Measurements from ENCODE around the gene PHLDA2.

Gene PHLDA2

GRCh38 chr11:2923446-2924375, 5.5 kb downstream of the PHLDA2 start:
- peak overlapping the region; percentile 65 for H4K8ac ChIP-seq (ENCODE audit: low read depth, low read length)
- H3K36me3 ChIP-seq (replicated peaks in 1 of 2; ENCODE audit: control insufficient read depth in 2 of 2, insufficient read depth in 2 of 2, low read length in 2 of 2): no peaks in the 10 kb centered on the region
- H2AK5ac ChIP-seq (ENCODE audit: low read depth, low read length): peak overlapping the region; percentile 75
- no peak overlapping the region for H3K4me2 ChIP-seq (ENCODE audit: insufficient read depth, low read length, poor library complexity, severe bottlenecking)
- H3K9ac ChIP-seq (ENCODE audit: low read depth, low read length, poor library complexity): no peak overlapping the region
- H3K27me3 ChIP-seq (ENCODE audit: control insufficient read depth in 3 of 3, insufficient read depth in 3 of 3, low read depth in 1 of 3, low read length in 3 of 3): peaks cover 16 to 24% (median 22%) of the 10 kb centered on the region in 3 experiments
- H4K91ac ChIP-seq (ENCODE audit: low read depth, low read length, poor library complexity): no peak overlapping the region
- no peaks in the 10 kb centered on the region for H3K79me1 ChIP-seq (ENCODE audit: low read depth, low read length)
- no peak overlapping the region for H2BK15ac ChIP-seq (ENCODE audit: low read length)
- H3K27ac ChIP-seq (replicated peaks; ENCODE audit: low read length): no peak overlapping the region
- no peaks in the 10 kb centered on the region for H3K4me1 ChIP-seq (ENCODE audit: control insufficient read depth in 2 of 2, insufficient read depth in 1 of 2, low read depth in 1 of 2, low read length in 2 of 2)
- peak overlapping the region; percentile 21 for H3K14ac ChIP-seq (ENCODE audit: low read length)
- peaks cover 11 to 15% of the 10 kb centered on the region in 2 donors for H3K9me3 ChIP-seq (replicated peaks in 1 of 2; ENCODE audit: control insufficient read depth in 2 of 2, insufficient read depth in 1 of 2, low read depth in 1 of 2, low read length in 2 of 2)
- DNase-seq (ENCODE audit: low spot score): no peak
- H3K4me3 ChIP-seq (ENCODE audit: low read length in 2 of 2): peak overlapping the region in 1 of 2 donors; percentile 66
- peak overlapping the region; percentile 71 for H3K18ac ChIP-seq (ENCODE audit: low read length)
- no peak overlapping the region for H2BK120ac ChIP-seq (ENCODE audit: low read depth, low read length)
- no peak overlapping the region for H2AFZ ChIP-seq (ENCODE audit: low read length)
- no peak overlapping the region for H3K23ac ChIP-seq (ENCODE audit: low read depth, low read length, poor library complexity)
- no peak overlapping the region for H2BK5ac ChIP-seq (ENCODE audit: low read length)
- peak overlapping the region; percentile 37 for H3K4ac ChIP-seq (ENCODE audit: low read length)
- no CpG with 5 or more reads among the region's 22 CpGs for WGBS, 2 donors (ENCODE audit: extremely low coverage in 2 of 2, insufficient read length in 2 of 2, insufficient replicate concordance in 1 of 2)
- H2BK12ac ChIP-seq (ENCODE audit: low read length): no peak overlapping the region

GRCh38 chr11:2922655-2923054, 6.6 kb downstream of the PHLDA2 start:
- Histone ChIP-seq H3K14ac (ENCODE audit: low read length) (no peak overlapping the region), H3K9ac (ENCODE audit: low read depth, low read length, poor library complexity) (no peak overlapping the region), H4K8ac (ENCODE audit: low read depth, low read length) (no peak overlapping the region), H3K27ac (replicated peaks; ENCODE audit: low read length) (no peak overlapping the region), H2BK15ac (ENCODE audit: low read length) (no peak overlapping the region), H3K23ac (ENCODE audit: low read depth, low read length, poor library complexity) (no peak overlapping the region), H3K79me1 (ENCODE audit: low read depth, low read length) (no peaks in the 10 kb centered on the region), H2BK12ac (ENCODE audit: low read length) (no peak overlapping the region), H3K4me3 (ENCODE audit: low read length in 2 of 2) (no peak overlapping the region), H2AK5ac (ENCODE audit: low read depth, low read length) (no peak overlapping the region), H3K4ac (ENCODE audit: low read length) (no peak overlapping the region), H3K18ac (ENCODE audit: low read length) (no peak overlapping the region), H2BK120ac (ENCODE audit: low read depth, low read length) (no peak overlapping the region), H2BK5ac (ENCODE audit: low read length) (no peak overlapping the region), H4K91ac (ENCODE audit: low read depth, low read length, poor library complexity) (no peak overlapping the region), H3K4me1 (ENCODE audit: control insufficient read depth in 2 of 2, insufficient read depth in 1 of 2, low read depth in 1 of 2, low read length in 2 of 2) (no peaks in the 10 kb centered on the region), H2AFZ (ENCODE audit: low read length) (no peak overlapping the region), H3K27me3 (ENCODE audit: control insufficient read depth in 3 of 3, insufficient read depth in 3 of 3, low read depth in 1 of 3, low read length in 3 of 3) (peaks cover 6 to 13% (median 12%) of the 10 kb centered on the region in 3 experiments), H3K4me2 (ENCODE audit: insufficient read depth, low read length, poor library complexity, severe bottlenecking) (no peak overlapping the region), H3K36me3 (replicated peaks in 1 of 2; ENCODE audit: control insufficient read depth in 2 of 2, insufficient read depth in 2 of 2, low read length in 2 of 2) (no peaks in the 10 kb centered on the region), H3K9me3 (replicated peaks in 1 of 2; ENCODE audit: control insufficient read depth in 2 of 2, insufficient read depth in 1 of 2, low read depth in 1 of 2, low read length in 2 of 2) (peaks cover 7 to 9% of the 10 kb centered on the region in 2 donors)
- WGBS, 2 donors (ENCODE audit: extremely low coverage in 2 of 2, insufficient read length in 2 of 2, insufficient replicate concordance in 1 of 2): no CpG with 5 or more reads among the region's 3 CpGs
- DNase-seq (ENCODE audit: low spot score): no peak

GRCh38 chr11:2921742-2922493, 7.3 kb downstream of the PHLDA2 start:
- Histone ChIP-seq H2BK120ac (ENCODE audit: low read depth, low read length) (no peak overlapping the region), H2BK15ac (ENCODE audit: low read length) (no peak overlapping the region), H3K9ac (ENCODE audit: low read depth, low read length, poor library complexity) (no peak overlapping the region), H3K9me3 (replicated peaks in 1 of 2; ENCODE audit: control insufficient read depth in 2 of 2, insufficient read depth in 1 of 2, low read depth in 1 of 2, low read length in 2 of 2) (peaks cover 0 to 2% of the 10 kb centered on the region in 2 donors), H3K4me1 (ENCODE audit: control insufficient read depth in 2 of 2, insufficient read depth in 1 of 2, low read depth in 1 of 2, low read length in 2 of 2) (peaks cover 0 to 2% of the 10 kb centered on the region in 2 donors), H3K14ac (ENCODE audit: low read length) (peak overlapping the region; percentile 84), H3K23ac (ENCODE audit: low read depth, low read length, poor library complexity) (peak overlapping the region; percentile 85), H3K27me3 (ENCODE audit: control insufficient read depth in 3 of 3, insufficient read depth in 3 of 3, low read depth in 1 of 3, low read length in 3 of 3) (peaks cover 0 to 6% (median 4%) of the 10 kb centered on the region in 3 experiments), H4K91ac (ENCODE audit: low read depth, low read length, poor library complexity) (no peak overlapping the region), H4K8ac (ENCODE audit: low read depth, low read length) (peak overlapping the region; percentile 82), H3K79me1 (ENCODE audit: low read depth, low read length) (no peaks in the 10 kb centered on the region), H2BK12ac (ENCODE audit: low read length) (peak overlapping the region; percentile 46), H3K36me3 (replicated peaks in 1 of 2; ENCODE audit: control insufficient read depth in 2 of 2, insufficient read depth in 2 of 2, low read length in 2 of 2) (no peaks in the 10 kb centered on the region), H3K4me3 (ENCODE audit: low read length in 2 of 2) (no peak overlapping the region), H2AFZ (ENCODE audit: low read length) (no peak overlapping the region), H3K4me2 (ENCODE audit: insufficient read depth, low read length, poor library complexity, severe bottlenecking) (no peak overlapping the region), H3K27ac (replicated peaks; ENCODE audit: low read length) (no peak overlapping the region), H2BK5ac (ENCODE audit: low read length) (no peak overlapping the region), H2AK5ac (ENCODE audit: low read depth, low read length) (peak overlapping the region; percentile 83), H3K4ac (ENCODE audit: low read length) (no peak overlapping the region), H3K18ac (ENCODE audit: low read length) (peak overlapping the region; percentile 38)
- WGBS, 2 donors (ENCODE audit: extremely low coverage in 2 of 2, insufficient read length in 2 of 2, insufficient replicate concordance in 1 of 2): no CpG with 5 or more reads among the region's 29 CpGs
- no peak for DNase-seq (ENCODE audit: low spot score)

DNA sequence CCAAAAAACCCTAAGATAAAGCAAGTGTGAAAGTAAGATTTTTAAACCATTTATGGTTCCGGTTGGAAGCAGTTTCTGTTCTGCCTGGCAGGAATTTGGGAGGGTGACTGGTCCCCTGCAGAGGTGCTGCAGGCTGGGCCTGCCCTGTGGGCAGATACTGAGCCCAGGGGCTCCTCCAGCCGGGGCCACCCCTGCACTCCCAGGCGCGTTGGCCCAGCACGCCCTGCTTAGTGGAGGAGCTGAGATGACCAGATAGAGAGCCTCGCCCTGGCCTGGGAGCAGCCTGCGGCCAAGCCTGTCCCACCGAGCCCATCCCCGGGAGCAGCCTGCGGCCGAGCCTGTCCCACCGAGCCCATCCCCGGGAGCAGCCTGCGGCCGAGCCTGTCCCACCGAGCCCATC, 8.0 kb downstream of the PHLDA2 start:
- no peak overlapping the region for H3K14ac ChIP-seq (ENCODE audit: low read length)

More for the DNA sequence above, 8.0 kb downstream of the PHLDA2 start:
- H3K27me3 ChIP-seq (ENCODE audit: control insufficient read depth in 3 of 3, insufficient read depth in 3 of 3, low read depth in 1 of 3, low read length in 3 of 3): no peaks in the 10 kb centered on the region
- no CpG with 5 or more reads among the region's 16 CpGs for WGBS, 2 donors (ENCODE audit: extremely low coverage in 2 of 2, insufficient read length in 2 of 2, insufficient replicate concordance in 1 of 2)
- H3K9ac ChIP-seq (ENCODE audit: low read depth, low read length, poor library complexity): no peak overlapping the region
- no peak overlapping the region for H2BK5ac ChIP-seq (ENCODE audit: low read length)
- no peak overlapping the region for H3K4ac ChIP-seq (ENCODE audit: low read length)
- no peak overlapping the region for H3K4me3 ChIP-seq (ENCODE audit: low read length in 2 of 2)
- H4K8ac ChIP-seq (ENCODE audit: low read depth, low read length): no peak overlapping the region
- H2BK15ac ChIP-seq (ENCODE audit: low read length): no peak overlapping the region
- no peaks in the 10 kb centered on the region for H3K9me3 ChIP-seq (replicated peaks in 1 of 2; ENCODE audit: control insufficient read depth in 2 of 2, insufficient read depth in 1 of 2, low read depth in 1 of 2, low read length in 2 of 2)
- H3K18ac ChIP-seq (ENCODE audit: low read length): no peak overlapping the region
- peaks cover 0 to 2% of the 10 kb centered on the region in 2 donors for H3K4me1 ChIP-seq (ENCODE audit: control insufficient read depth in 2 of 2, insufficient read depth in 1 of 2, low read depth in 1 of 2, low read length in 2 of 2)
- no peak overlapping the region for H2AK5ac ChIP-seq (ENCODE audit: low read depth, low read length)
- H3K79me1 ChIP-seq (ENCODE audit: low read depth, low read length): no peaks in the 10 kb centered on the region
- H2BK12ac ChIP-seq (ENCODE audit: low read length): no peak overlapping the region
- H4K91ac ChIP-seq (ENCODE audit: low read depth, low read length, poor library complexity): no peak overlapping the region
- no peak overlapping the region for H2BK120ac ChIP-seq (ENCODE audit: low read depth, low read length)
- no peak overlapping the region for H3K4me2 ChIP-seq (ENCODE audit: insufficient read depth, low read length, poor library complexity, severe bottlenecking)
- H3K23ac ChIP-seq (ENCODE audit: low read depth, low read length, poor library complexity): no peak overlapping the region
- no peak overlapping the region for H2AFZ ChIP-seq (ENCODE audit: low read length)
- no peaks in the 10 kb centered on the region for H3K36me3 ChIP-seq (replicated peaks in 1 of 2; ENCODE audit: control insufficient read depth in 2 of 2, insufficient read depth in 2 of 2, low read length in 2 of 2)
- DNase-seq (ENCODE audit: low spot score): no peak
- no peak overlapping the region for H3K27ac ChIP-seq (replicated peaks; ENCODE audit: low read length)
